HG03097 (cell line): ENCODE measurements around the gene SEMA5A.

Experiments
- ATAC-seq: cut with Tn5 transposase; IDR thresholded peaks from one replicate; pipeline ENCODE4 v1.9.1; 2021; ENCODE audit not compliant: unreplicated experiment, low FRiP score

Gene SEMA5A

DNA sequence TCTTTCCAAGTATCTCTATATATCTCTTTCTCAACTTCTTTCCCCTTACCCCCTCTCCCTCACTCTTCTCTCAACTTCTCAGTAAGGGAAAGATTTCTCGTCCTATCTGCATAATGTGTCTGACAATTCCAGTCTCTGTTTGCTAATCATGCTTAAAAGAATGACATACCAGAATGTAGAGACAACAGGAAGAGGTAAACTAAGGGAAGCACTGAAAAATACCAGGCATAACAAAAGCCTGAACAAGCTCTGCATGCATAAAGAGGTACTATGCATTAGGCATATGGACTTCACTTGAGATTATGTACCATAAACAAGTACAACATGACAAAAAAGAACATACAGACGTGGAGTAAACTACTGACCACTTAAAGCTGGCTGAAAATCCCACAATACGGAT, 62.6 kb downstream of the SEMA5A start:
- no peak for ATAC-seq

DNA sequence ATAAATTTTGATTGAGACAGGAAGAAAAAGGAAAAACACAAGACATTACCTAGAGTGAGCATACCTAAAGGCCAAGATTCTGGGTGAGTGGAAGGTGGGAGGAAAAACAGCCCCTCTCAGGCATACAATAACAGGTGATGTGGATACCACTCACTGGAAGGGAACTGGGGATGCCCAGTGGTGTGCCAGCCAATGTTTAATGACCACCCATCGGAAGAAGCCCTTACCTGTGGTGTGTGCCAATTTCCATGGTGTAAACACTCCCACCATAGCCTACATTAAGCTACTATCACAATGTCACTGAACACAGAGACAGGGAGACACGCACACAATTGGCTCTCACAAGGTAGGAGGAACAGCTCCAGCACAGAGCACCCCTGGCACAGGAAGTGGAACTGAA, 63.5 kb downstream of the SEMA5A start:
- no peak for ATAC-seq

- ATAC-seq: no peak
These were observed 65.4 kb downstream of the SEMA5A start for GRCh38 chr5:9480499-9480898.

GRCh38 chr5:9479990-9480389, 65.9 kb downstream of the SEMA5A start:
- no peak for ATAC-seq

GRCh38 chr5:9479361-9479760, 66.5 kb downstream of the SEMA5A start:
- ATAC-seq: no peak

DNA sequence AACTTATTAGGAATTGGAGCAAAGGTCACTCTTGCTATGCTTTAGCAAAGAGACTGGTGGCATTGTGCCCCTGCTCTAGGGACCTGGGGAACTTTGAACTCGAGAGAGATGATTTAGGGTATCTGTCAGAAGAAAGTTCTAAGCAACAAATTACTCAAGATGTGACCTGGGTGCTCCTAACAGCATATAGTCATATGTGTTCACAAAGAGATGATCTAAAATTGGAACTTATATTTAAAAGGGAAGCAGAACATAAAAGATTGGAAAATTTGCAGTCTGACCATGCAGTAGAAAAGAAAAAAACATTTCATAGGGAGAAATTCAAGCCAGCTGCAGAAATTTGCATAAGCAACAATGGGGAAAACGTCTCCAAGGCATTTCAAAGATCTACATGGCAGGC, 68.3 kb downstream of the SEMA5A start:
- ATAC-seq: no peak

DNA sequence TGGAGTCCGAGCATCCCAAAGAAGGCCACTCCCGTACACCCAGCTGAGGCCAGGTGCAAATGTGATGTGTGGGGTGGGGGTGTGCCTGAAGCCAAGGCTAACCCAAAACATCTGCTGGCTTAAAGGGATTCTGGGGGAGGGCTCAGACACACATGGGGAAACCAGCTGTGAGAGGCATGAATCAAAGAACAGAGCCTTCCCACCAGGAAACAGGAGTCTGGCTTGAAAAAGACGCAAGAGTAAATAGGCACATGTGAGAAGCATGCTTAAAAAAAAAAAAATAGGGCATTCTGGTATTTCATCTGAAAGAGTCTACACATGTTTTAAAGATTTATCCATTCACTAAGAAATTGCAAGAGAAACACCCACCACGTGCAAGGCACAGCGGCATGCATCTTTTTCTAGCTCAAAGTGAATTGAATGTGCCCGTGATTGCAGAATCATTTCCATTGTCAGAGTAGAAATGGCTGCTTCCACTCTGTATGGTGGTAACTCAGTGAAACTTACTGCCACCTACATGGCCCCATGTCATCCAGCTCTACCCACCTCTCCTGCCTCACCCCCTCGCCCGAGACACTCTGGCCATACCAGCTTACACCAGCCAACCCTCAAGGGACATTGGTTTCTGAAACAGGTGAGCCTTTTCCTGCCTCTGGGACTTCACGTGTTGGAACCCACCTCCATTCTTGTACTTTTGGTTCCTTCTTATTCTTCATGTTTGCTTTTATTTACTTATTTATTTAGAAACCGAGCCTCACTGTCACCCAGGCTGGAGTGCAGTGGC, 71.5 kb downstream of the SEMA5A start:
- ATAC-seq: no peak

DNA sequence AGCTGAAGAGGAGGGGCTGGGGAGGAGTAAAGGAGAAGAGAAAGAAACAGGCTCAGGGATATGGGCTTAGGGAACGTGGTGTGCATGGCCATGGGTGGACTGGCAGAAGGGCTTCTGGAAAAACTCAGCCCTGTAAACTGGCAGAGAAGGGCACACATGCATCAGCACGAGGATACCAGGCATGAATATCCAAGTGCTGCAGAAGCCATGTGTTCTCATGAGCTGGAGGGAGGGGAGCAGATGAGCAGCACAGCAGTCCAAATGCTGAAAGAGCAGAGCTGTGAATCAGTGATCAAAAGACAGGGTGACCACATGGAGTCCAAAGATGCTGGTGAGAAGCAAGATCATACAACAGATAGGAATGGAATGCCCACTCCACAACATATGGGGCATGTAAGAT, 72.3 kb downstream of the SEMA5A start:
- no peak for ATAC-seq

GRCh38 chr5:9470410-9470809, 75.5 kb downstream of the SEMA5A start:
- no peak for ATAC-seq

DNA sequence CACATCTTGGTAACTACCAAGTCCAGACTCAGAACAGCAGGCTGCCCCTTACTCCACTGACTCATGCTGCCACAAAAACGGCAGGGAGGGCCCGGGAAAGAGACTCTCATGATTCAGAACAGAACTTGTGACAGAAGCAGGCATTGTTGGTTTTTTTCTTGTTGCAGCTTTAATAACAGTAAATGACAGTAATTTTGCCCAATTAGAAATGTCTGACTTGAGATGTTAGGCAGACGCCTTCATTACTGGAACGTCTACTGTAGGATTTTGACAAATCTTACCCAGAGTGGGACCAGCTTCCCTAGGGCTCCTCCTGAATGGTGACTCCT, 77.9 kb downstream of the SEMA5A start:
- ATAC-seq: no peak

DNA sequence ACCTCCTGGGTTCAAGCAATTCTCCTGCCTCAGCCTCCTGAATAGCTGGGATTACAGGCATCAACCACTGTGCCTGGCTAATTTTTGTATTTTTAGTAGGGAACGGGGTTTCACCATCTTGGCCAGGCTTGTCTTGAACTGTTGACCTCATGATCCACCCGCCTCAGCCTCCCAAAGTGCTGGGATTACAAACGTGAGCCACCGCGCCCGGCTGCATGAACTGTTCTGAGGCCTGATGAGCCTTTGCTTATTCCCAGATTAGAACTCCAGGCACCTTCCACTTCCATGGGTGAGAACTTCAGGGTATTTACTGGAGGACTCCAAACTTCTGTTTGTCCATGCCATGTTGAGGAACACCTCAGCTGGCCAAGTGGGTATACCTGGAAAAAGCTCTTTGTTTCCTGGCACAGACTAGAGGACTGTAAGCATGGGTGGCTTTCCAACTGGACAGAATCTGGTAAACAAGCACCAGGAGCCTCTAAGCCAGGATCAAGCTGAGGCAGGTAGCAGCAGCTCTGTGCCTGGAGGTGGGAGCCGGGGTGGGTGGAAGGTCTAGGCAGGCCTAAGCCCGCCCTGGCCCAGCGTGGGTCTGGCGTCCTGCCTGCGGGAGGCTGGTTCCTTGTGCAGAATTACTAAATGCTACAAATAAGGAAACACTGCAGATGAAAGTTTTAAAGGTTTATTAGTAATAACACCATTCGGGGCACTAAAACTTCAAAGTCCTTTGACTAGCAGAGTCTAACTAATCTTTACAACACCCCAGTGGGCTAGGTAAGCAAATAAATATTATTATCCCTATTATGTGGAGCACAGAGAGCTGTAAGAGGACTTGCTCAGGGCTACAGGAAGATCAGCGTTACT, 78.4 kb downstream of the SEMA5A start:
- no peak for ATAC-seq

- no peak for ATAC-seq
These were observed 79.2 kb downstream of the SEMA5A start for GRCh38 chr5:9466697-9467096.

- ATAC-seq: no peak
These were observed 81.4 kb downstream of the SEMA5A start for GRCh38 chr5:9464478-9464877.

DNA sequence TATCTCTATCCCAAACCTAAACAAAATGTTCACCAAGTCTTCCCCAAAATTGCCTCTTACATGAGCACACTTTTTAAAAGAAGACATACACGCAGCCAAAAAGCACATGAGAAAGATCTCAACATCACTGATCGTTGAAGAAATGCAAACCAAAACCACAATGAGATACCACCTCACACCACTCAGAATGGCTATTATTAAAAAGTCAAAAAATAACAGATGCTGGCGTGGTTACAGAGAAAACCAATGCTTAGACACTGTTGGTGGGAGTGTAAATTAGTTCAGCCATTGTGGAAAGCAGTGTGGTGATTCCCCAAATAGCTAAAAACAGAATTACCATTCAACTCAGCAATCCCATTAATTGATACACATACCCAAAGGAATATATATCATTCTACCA, 83.8 kb downstream of the SEMA5A start:
- ATAC-seq: no peak

DNA sequence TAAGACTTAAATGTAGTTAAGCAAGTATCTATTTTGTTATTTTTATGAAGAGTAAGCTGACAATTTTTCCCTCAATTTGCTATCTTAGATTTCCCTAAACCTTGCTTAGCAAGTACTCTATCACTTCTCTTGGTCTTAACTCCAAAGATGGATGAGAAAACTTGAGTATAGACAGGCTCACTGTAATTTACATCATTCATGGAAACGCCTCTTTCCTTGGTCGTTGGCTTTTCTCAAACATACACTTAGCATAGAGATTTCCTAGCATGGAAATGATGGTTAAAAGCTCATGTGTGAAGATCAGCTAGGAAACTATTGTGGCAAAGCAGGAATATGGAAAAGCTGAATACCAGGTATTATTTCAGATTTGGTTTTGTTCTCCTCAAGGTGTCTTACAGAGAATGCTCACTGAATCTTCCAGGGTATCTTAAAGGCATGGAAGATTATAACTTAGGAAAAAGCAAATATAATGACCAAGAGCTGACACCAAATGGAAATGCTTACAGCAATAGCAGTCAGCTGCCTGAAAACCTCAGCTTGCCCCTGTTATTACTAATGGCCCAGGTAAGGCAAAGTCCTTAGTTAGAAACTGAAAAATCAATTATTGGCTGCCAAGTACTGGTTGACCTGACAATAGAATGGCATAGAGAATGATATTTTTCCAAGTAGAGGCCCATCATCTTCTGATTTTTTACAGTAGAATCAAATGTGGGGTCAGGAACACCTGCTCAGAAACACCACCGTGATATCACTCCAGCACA, 84.8 kb downstream of the SEMA5A start:
- no peak for ATAC-seq

DNA sequence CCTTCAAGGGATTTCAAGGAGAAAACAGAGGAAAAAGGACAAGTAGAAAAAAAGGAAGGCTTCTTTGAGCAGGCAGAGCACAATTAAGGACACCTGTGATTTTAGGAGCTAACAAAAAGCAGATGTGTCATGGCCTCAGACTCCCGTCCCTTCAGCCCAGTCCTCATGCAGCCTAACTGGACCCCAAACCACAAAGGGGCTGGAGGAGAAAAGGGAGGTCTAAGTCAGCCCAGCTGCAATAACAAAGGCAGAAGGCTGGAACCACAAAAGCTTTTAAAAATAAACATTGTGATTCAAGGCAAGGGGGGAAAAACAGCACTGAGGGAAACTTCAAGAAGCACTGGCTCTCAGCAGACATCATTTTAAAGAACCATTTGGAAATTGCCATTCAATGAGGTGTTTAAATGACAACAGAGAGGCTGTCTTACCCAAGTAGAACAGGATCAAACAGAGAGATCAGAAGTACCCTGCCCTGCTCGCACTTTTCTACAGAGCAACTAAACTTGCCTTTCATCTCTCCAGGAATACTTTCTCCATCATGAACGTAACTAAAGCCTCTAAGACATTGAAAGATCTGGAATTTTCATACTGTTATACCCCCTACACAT, 89.3 kb downstream of the SEMA5A start:
- no peak for ATAC-seq

DNA sequence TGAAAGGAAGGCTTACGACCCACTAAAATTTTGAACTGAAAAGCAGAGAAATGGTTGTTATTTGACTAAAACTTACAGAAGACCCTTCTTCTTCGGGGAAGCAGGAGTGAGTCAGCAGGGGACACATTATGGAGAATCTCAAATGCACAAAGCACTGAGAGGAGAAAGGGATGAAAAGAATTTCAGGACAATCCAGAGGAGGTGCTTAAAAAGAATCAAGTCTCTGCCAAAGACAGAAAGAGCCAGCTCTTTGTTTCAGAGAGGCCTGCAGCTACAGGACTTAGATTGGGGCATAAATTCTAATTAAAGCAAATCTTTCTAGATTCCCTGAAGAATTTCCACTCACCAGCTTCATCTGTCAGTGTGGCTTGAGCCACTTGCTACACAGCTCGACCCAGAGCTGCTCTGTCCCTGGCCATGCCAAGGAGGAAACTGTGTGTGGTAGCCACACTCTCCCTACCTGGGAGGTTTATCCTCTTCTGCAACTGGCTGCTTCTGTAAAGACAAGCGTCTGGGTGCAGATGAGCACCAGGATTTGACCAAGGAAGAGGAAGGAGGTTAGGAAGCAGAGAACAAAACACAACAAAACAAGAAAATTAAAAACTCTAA, 89.9 kb downstream of the SEMA5A start:
- no peak for ATAC-seq

GRCh38 chr5:9454491-9454890, 91.4 kb downstream of the SEMA5A start:
- ATAC-seq: no peak

- ATAC-seq: no peak
These were observed 91.8 kb downstream of the SEMA5A start for GRCh38 chr5:9454012-9454481.

- ATAC-seq: no peak
These were observed 92.3 kb downstream of the SEMA5A start for GRCh38 chr5:9453480-9454011.
